GM12878 (cell line): Measurements from ENCODE around the gene FBXO38. TPM values are rescaled to one million over a fixed set of nuclear protein-coding genes. Genes with fewer than 3 reads are reported as not detected.

Source experiments
- ATAC-seq: fragments of 200-7000 bp; cut with Tn5 transposase; 3 replicates; pipeline ENCODE4 v1.9.1; 2020; ENCODE audit warnings: mild to moderate bottlenecking, moderate library complexity
- BruUV-seq: library from RNA; stranded (reverse); fragments of 400-500 nt; replicated peaks from 2 replicates; lab custom pipeline; 2021; lab: Mats Ljungman, UMichigan
- CTCF ChIA-PET: fragments of 300-600 bp; sonication (Branson Sonifier 250); formaldehyde crosslinking; extraction: SDS; loops from one replicate; lab custom pipeline; 2021; ENCODE audit warnings: inconsistent platforms; lab: Yijun Ruan, JAX
- POLR2A ChIA-PET: fragments of 350-600 bp; formaldehyde crosslinking; extraction: SDS; loops from one replicate; lab custom pipeline; 2021; ENCODE audit warnings: inconsistent platforms; lab: Charles Lee
- RAD21 ChIA-PET: fragments of 300-600 bp; sonication (Branson Sonifier 250); formaldehyde crosslinking; loops from one replicate; lab custom pipeline; 2023; ENCODE audit warnings: antibody characterized with exemption; ENCODE audit not compliant: unreplicated experiment; lab: Charles Lee
- SMC1A ChIA-PET: fragments of 300-600 bp; sonication (Branson Sonifier 250); formaldehyde crosslinking; loops from one replicate; lab custom pipeline; 2023; ENCODE audit not compliant: unreplicated experiment, uncharacterized antibody; lab: Charles Lee
- DNase-seq: peaks from one replicate; pipeline ENCODE4 v3.0.0-alpha.2; 2011; ENCODE audit warnings: low read depth, low spot score
- FAIRE-seq: peaks from 3 replicates; lab custom pipeline; 2011; peaks lifted over from hg19 to GRCh38; lab: Jason Lieb, UNC
- H2AFZ ChIP-seq: 2 replicates; pipeline ENCODE4 v1.6.0; 2011; ENCODE audit warnings: low read depth, low read length, control low read depth; ENCODE audit not compliant: control insufficient read depth
- H3K27ac ChIP-seq: 2 replicates; pipeline ENCODE4 v1.5.1; 2011; ENCODE audit warnings: control low read depth; ENCODE audit not compliant: control insufficient read depth, insufficient read depth
- H3K27me3 ChIP-seq, 2 experiments: replicated peaks in 1 of 2; 2 replicates each; pipeline versions ENCODE4 v1.6.0 to v1.6.1; 2011; ENCODE audit warnings: low read length in 1 of 2; ENCODE audit not compliant: control insufficient read depth in 2 of 2, insufficient read depth in 2 of 2
- H3K36me3 ChIP-seq, 2 experiments: 2 replicates each; pipeline ENCODE4 v1.5.1; 2011; ENCODE audit warnings: low read length in 1 of 2; ENCODE audit not compliant: control insufficient read depth in 2 of 2, insufficient read depth in 2 of 2
- H3K4me1 ChIP-seq: 2 replicates; pipeline ENCODE4 v1.6.1; 2011; ENCODE audit warnings: mild to moderate bottlenecking, low read length, moderate library complexity, mixed read lengths; ENCODE audit not compliant: control insufficient read depth, insufficient read depth
- H3K4me2 ChIP-seq: 2 replicates; pipeline ENCODE4 v1.6.0; 2011; ENCODE audit warnings: control low read depth; ENCODE audit not compliant: control insufficient read depth, insufficient read depth
- H3K4me3 ChIP-seq: fragments of 200-600 bp; sonication (generic); 2 replicates; pipeline ENCODE4 v1.5.1; 2016
- H3K79me2 ChIP-seq: 2 replicates; pipeline ENCODE4 v1.6.0; 2011; ENCODE audit warnings: low read length; ENCODE audit not compliant: control insufficient read depth, insufficient read depth
- H3K9ac ChIP-seq: 2 replicates; pipeline ENCODE4 v1.8.0; 2011; ENCODE audit warnings: low read length, control low read depth, mixed read lengths; ENCODE audit not compliant: control insufficient read depth, insufficient read depth
- H3K9me3 ChIP-seq: replicated peaks from 3 replicates; pipeline ENCODE4 v1.5.1; 2011; ENCODE audit warnings: mild to moderate bottlenecking, low read length; ENCODE audit not compliant: control insufficient read depth, insufficient read depth
- H4K20me1 ChIP-seq: 2 replicates; pipeline ENCODE4 v1.6.0; 2011; ENCODE audit not compliant: control insufficient read depth, insufficient read depth
- EZH2 ChIP-seq: IDR thresholded peaks from 2 replicates; pipeline ENCODE4 v1.6.1; 2012; ENCODE audit warnings: low read depth, mild to moderate bottlenecking, control low read depth, inconsistent platforms, low read length, borderline replicate concordance; ENCODE audit not compliant: control insufficient read depth
- GATAD2B ChIP-seq: fragments of 450-650 bp; conservative IDR thresholded peaks from 2 replicates; pipeline ENCODE4 v1.6.1; 2017; ENCODE audit warnings: low read depth, mild to moderate bottlenecking, moderate library complexity
- MYB ChIP-seq: fragments of 150-350 bp; IDR thresholded peaks from 2 replicates; pipeline ENCODE4 v1.6.1; 2014; ENCODE audit warnings: mild to moderate bottlenecking, low read depth, low read length, borderline replicate concordance
- SIN3A ChIP-seq: IDR thresholded peaks from 2 replicates; pipeline ENCODE4 v1.6.1; 2012; ENCODE audit warnings: low read depth, low read length, improper control_type of control experiment
- SMC3 ChIP-seq: IDR thresholded peaks from 2 replicates; pipeline ENCODE4 v1.6.1; 2011; ENCODE audit warnings: low read length, improper control_type of control experiment, borderline replicate concordance
- WGBS: methylation state at CpG from one replicate; pipeline ENCODE4 v1.1.6; 2016; ENCODE audit warnings: low lambda C conversion rate; ENCODE audit not compliant: insufficient replicate concordance, insufficient coverage; ENCODE audit errors: missing lambda C conversion rate; 5-methylcytosine and 5-hydroxymethylcytosine counted together
- in situ Hi-C: fragments of 300-500 bp; cut with MboI; formaldehyde crosslinking; loops from 9 replicates; pipeline ENCODE4 v1.14.3; 2018; ENCODE audit warnings: mixed read lengths
- intact Hi-C: fragments of 100-400 bp; cut with micrococcal nuclease; formaldehyde crosslinking; loops from one replicate; pipeline ENCODE4 v1.14.2; 2022; ENCODE audit not compliant: unreplicated experiment
- polyA plus RNA-seq, 11 experiments: library from polyadenylated mRNA; depleted of rRNA in 4 of 11; unstranded in 6 of 11; stranded (reverse) in 5 of 11; fragments of >200 nt; fragmentation: Nextera tagmentation in 4 of 11; fragmentation: Illumina TruSeq in 1 of 11; extraction: Ambion mirVana in 4 of 11; extraction: Trizol in 1 of 11; gene quantifications; 1 replicate in 1 of 11; 2 replicates in 10 of 11; pipeline versions ENCODE4 v1.2.1 to v1.2.3, GENCODE V29; 2011 to 2016; ENCODE audit warnings: inconsistent platforms in 2 of 11, missing spikeins in 2 of 11, low read depth in 1 of 11
- total RNA-seq, 4 experiments: library from RNA; depleted of rRNA in 3 of 4; stranded (reverse); fragments of >200 nt in 3 of 4; fragmentation: Illumina TruSeq in 1 of 4; extraction: Trizol in 1 of 4; gene quantifications; 2 replicates each; pipeline versions ENCODE4 v1.2.1 to v1.2.3, GENCODE V29; 2013 to 2021
- TF ChIP-seq, protein P1 (sequence below): IDR thresholded peaks from 2 replicates; pipeline ENCODE4 v1.6.1; 2012; ENCODE audit warnings: low read depth, low read length, improper control_type of control experiment
- TF ChIP-seq, protein P2 (sequence below), 3 experiments: IDR thresholded peaks in 2 of 3; conservative IDR thresholded peaks in 1 of 3; 2 replicates each; pipeline ENCODE4 v1.5.1; 2011; ENCODE audit warnings: low read depth in 3 of 3, low read length in 3 of 3, mild to moderate bottlenecking in 3 of 3, control low read depth in 2 of 3, moderate library complexity in 2 of 3, inconsistent platforms in 1 of 3, mixed read lengths in 1 of 3; ENCODE audit not compliant: control insufficient read depth in 2 of 3, insufficient read depth in 1 of 3; ENCODE audit errors: extremely low read depth in 1 of 3
- TF ChIP-seq, protein P3 (sequence below): fragments of 450-650 bp; IDR thresholded peaks from 2 replicates; pipeline ENCODE4 v1.6.1; 2017; ENCODE audit warnings: borderline replicate concordance
- TF ChIP-seq, protein P4 (sequence below): fragments of 450-650 bp; IDR thresholded peaks from 2 replicates; pipeline ENCODE4 v1.6.1; 2017; ENCODE audit warnings: mild to moderate bottlenecking
- TF ChIP-seq, protein P5 (sequence below): fragments of 450-650 bp; IDR thresholded peaks from 2 replicates; pipeline ENCODE4 v1.6.1; 2014; ENCODE audit warnings: mild to moderate bottlenecking

The FBXO38 gene
- total and polyA plus RNA-seq, 10 of the 15 experiments (the other 5 are each of a cell fraction or from before 2014, with no cell fraction given): 9.1 to 44.6 (median 28.3) TPM

DNA sequence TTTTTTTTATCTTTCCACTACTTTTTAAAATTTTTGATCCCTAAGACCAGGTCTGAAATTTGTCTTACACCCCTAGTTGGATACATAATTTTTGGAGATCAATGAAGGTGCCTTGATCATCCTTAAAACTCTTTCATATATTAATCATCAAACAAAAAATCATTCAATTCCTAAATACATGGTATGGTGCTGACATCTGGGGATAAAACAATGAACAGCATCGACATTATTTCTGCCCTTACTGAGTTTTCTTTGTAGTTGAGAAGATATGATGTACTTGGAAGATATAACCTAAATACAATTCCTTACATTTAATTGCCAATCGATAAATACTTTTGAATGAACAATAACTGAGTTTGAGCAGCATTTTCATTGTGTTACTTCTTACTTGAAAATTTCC lies 30.1 kb upstream of the FBXO38 start:
- TF ChIP-seq, protein P1, sequence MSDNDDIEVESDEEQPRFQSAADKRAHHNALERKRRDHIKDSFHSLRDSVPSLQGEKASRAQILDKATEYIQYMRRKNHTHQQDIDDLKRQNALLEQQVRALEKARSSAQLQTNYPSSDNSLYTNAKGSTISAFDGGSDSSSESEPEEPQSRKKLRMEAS: no peak
- no peak for TF ChIP-seq SIN3A
- TF ChIP-seq, protein P2, sequence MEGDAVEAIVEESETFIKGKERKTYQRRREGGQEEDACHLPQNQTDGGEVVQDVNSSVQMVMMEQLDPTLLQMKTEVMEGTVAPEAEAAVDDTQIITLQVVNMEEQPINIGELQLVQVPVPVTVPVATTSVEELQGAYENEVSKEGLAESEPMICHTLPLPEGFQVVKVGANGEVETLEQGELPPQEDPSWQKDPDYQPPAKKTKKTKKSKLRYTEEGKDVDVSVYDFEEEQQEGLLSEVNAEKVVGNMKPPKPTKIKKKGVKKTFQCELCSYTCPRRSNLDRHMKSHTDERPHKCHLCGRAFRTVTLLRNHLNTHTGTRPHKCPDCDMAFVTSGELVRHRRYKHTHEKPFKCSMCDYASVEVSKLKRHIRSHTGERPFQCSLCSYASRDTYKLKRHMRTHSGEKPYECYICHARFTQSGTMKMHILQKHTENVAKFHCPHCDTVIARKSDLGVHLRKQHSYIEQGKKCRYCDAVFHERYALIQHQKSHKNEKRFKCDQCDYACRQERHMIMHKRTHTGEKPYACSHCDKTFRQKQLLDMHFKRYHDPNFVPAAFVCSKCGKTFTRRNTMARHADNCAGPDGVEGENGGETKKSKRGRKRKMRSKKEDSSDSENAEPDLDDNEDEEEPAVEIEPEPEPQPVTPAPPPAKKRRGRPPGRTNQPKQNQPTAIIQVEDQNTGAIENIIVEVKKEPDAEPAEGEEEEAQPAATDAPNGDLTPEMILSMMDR (IDR thresholded peaks at IDR 0.05 in 2 of 3, conservative IDR thresholded peaks at IDR 0.05 in 1 of 3; ENCODE audit: control insufficient read depth in 2 of 3, extremely low read depth in 1 of 3, insufficient read depth in 1 of 3, low read depth in 3 of 3, low read length in 3 of 3): peak in 1 of 3 experiments; percentile 14; a peak in 1 of 6 replicates
- peak; percentile 33; the same call in 1 of the 2 replicates for TF ChIP-seq SMC3
- TF ChIP-seq, all 136 proteins: peak for 2
- intact Hi-C loops: loop anchor here (5.0 kb wide), 1 partner anchor 176 kb away; no protein-coding TSS in a partner anchor
- no peaks in the 10 kb centered on the region for H3K9me3 ChIP-seq
- BruUV-seq: no TSS peak
- H3K27me3 ChIP-seq: no peaks in the 10 kb centered on the region
- H4K20me1 ChIP-seq: no peaks in the 10 kb centered on the region
- no peak overlapping the region for H3K4me3 ChIP-seq
- in situ Hi-C loops: no loop called here
- 32% methylated on average over 2 of the region's 2 CpGs for WGBS
- H3K36me3 ChIP-seq: no peaks in the 10 kb centered on the region
- H3K27ac ChIP-seq: no peak overlapping the region
- ChIA-PET RAD21 (no interaction called here), SMC1A (no interaction called here), POLR2A (no interaction called here), CTCF (no interaction called here)
- H3K4me2 ChIP-seq: no peak overlapping the region
- H3K4me1 ChIP-seq: no peaks in the 10 kb centered on the region
- DNase-seq (no peak), ATAC-seq (no peak), FAIRE-seq (no peak)
- H3K79me2 ChIP-seq: no peaks in the 10 kb centered on the region
- H2AFZ ChIP-seq: no peak overlapping the region
- no peak overlapping the region for H3K9ac ChIP-seq

- ChIA-PET CTCF (interaction anchor here (1.1 kb wide), 1 partner anchor 10 kb away, joined by 3 read pairs; no protein-coding TSS in a partner anchor), SMC1A (no interaction called here), POLR2A (no interaction called here), RAD21 (no interaction called here)
- Histone ChIP-seq H3K4me2 (no peak overlapping the region), H3K4me3 (no peak overlapping the region), H3K9ac (no peak overlapping the region), H3K4me1 (no peaks in the 10 kb centered on the region), H3K27ac (no peak overlapping the region), H2AFZ (no peak overlapping the region), H3K36me3 (no peaks in the 10 kb centered on the region), H4K20me1 (no peaks in the 10 kb centered on the region), H3K79me2 (no peaks in the 10 kb centered on the region), H3K9me3 (no peaks in the 10 kb centered on the region; the same call in 2 of the 3 replicates), H3K27me3 (no peaks in the 10 kb centered on the region)
- in situ Hi-C loops: no loop called here
- no TSS peak for BruUV-seq
- ATAC-seq: no peak
- intact Hi-C loops: no loop called here
- no peak for FAIRE-seq
- DNase-seq: no peak
- TF ChIP-seq, protein P3, sequence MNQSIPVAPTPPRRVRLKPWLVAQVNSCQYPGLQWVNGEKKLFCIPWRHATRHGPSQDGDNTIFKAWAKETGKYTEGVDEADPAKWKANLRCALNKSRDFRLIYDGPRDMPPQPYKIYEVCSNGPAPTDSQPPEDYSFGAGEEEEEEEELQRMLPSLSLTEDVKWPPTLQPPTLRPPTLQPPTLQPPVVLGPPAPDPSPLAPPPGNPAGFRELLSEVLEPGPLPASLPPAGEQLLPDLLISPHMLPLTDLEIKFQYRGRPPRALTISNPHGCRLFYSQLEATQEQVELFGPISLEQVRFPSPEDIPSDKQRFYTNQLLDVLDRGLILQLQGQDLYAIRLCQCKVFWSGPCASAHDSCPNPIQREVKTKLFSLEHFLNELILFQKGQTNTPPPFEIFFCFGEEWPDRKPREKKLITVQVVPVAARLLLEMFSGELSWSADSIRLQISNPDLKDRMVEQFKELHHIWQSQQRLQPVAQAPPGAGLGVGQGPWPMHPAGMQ: no peak
- no peak for TF ChIP-seq GATAD2B
- TF ChIP-seq, protein P4, sequence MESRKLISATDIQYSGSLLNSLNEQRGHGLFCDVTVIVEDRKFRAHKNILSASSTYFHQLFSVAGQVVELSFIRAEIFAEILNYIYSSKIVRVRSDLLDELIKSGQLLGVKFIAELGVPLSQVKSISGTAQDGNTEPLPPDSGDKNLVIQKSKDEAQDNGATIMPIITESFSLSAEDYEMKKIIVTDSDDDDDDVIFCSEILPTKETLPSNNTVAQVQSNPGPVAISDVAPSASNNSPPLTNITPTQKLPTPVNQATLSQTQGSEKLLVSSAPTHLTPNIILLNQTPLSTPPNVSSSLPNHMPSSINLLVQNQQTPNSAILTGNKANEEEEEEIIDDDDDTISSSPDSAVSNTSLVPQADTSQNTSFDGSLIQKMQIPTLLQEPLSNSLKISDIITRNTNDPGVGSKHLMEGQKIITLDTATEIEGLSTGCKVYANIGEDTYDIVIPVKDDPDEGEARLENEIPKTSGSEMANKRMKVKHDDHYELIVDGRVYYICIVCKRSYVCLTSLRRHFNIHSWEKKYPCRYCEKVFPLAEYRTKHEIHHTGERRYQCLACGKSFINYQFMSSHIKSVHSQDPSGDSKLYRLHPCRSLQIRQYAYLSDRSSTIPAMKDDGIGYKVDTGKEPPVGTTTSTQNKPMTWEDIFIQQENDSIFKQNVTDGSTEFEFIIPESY: no peak
- no peak for TF ChIP-seq EZH2
- TF ChIP-seq MYB: no peak
- no peak for TF ChIP-seq SIN3A
- TF ChIP-seq, protein P5, sequence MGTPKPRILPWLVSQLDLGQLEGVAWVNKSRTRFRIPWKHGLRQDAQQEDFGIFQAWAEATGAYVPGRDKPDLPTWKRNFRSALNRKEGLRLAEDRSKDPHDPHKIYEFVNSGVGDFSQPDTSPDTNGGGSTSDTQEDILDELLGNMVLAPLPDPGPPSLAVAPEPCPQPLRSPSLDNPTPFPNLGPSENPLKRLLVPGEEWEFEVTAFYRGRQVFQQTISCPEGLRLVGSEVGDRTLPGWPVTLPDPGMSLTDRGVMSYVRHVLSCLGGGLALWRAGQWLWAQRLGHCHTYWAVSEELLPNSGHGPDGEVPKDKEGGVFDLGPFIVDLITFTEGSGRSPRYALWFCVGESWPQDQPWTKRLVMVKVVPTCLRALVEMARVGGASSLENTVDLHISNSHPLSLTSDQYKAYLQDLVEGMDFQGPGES: no peak
Observed at GRCh38 chr5:148364343-148364742, 19.4 kb upstream of the FBXO38 start.
